HG02885 (cell line): ENCODE results near the gene GPX3.

ENCODE experiments used
- ATAC-seq: cut with Tn5 transposase; IDR thresholded peaks from one replicate; pipeline ENCODE4 v1.9.1; 2021; ENCODE audit warnings: mild to moderate bottlenecking; ENCODE audit not compliant: unreplicated experiment, poor library complexity

The GPX3 gene, protein sequence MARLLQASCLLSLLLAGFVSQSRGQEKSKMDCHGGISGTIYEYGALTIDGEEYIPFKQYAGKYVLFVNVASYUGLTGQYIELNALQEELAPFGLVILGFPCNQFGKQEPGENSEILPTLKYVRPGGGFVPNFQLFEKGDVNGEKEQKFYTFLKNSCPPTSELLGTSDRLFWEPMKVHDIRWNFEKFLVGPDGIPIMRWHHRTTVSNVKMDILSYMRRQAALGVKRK

GRCh38 chr5:151020304-151021110, at the start of gene GPX3:
TSS of gene GPX3 (plus strand) at chr5:151020591. CDS start at chr5:151020655, 64 bp downstream.
- ATAC-seq: peak; percentile 66

DNA sequence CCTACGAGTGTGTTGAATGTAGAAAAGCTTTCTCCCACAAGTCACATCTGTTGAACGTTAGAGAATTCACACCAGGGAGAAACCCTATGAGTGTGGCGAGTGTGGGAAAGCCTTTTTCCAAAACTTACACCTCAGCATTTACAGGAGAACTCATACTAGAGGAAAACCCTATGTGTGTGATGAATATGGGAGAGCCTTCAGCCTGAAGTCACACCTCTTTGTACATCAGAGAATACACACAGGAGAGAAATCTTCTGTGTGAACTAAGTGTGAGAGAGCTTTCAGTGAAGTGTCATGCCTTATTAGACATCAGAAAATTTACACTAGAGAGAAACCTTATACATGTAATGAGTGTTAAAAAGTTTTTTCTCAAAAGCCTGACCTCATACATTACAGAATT, 41.8 kb upstream of the GPX3 start:
- no peak for ATAC-seq

- ATAC-seq: no peak
Measured at GRCh38 chr5:150987746-150988145, 32.6 kb upstream of the GPX3 start.

- ATAC-seq: no peak
Measured at GRCh38 chr5:150989695-150990094, 30.7 kb upstream of the GPX3 start.

DNA sequence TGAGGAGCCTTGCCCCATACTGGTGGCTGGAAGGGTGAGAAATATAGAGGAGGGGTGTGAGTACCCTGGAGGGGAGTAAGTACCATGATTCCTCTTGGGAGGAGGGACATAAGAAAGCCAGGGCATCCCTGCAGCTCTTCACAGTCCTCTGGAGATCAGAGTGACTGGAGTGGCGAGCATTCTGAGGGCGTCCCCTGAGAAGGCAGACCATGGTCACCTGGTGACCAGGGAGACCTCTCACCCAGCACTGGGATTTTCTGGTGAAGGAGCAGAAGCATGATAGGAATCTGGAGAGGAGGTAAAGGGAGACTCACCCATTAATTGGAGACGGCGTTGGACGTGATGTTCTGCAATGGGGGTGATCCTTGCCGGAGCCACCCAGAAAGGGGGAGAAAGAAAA, 27.7 kb upstream of the GPX3 start:
- ATAC-seq: no peak

DNA sequence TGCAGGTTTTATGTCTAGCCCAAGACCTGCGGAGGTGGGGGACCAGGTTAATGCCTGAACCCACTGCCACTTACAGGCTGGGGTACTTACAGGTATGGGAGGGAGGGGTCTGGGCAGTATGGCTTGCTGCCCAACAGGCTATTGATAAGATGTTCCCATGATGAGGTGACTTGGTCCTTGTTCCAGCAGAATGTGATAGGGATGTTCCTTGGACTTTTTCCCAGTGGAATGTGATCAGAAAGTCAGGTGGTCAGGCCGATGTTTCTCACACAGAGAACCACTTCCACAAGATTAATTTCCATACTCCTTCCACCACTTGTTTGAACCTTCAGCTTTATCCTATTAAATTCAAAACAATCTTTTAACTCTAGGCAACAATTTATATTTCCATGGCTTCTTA, 27.0 kb upstream of the GPX3 start:
- ATAC-seq: no peak

GRCh38 chr5:150993826-150994412, 26.5 kb upstream of the GPX3 start:
- ATAC-seq: no peak

DNA sequence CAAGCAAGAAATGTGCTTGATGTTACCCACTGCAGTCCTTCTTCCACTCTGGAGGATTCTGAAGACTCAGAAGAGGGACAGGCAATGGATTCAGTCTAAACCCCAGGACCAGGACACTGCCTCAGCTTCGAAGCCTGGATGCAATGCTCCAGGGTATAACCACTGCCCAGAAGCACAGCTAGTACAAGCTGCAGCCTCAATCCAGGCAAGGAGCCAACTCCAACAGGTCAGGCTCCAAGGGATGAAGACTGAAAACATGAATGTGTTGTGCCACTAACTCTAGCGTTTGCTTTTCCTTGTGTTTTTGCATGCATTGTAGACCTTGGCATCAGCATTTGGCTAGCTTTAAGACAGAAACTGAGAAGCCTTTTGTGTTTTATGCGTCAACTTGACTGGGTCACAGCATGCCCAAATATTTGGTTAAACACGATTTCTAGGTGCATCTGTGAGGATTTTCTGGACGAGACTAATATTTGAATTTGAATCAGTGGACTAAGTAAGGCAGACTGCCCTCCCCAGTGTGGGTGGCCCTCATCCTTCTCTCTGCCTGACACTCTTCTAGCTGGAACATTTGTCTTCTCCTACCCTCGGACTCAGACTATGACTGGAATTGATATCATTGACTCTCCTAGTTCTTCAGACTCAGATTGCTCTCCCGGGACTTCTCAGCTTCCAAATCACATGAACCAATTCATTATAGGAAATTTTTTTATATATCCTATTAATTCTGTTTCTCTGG, 20.5 kb upstream of the GPX3 start:
- no peak for ATAC-seq

DNA sequence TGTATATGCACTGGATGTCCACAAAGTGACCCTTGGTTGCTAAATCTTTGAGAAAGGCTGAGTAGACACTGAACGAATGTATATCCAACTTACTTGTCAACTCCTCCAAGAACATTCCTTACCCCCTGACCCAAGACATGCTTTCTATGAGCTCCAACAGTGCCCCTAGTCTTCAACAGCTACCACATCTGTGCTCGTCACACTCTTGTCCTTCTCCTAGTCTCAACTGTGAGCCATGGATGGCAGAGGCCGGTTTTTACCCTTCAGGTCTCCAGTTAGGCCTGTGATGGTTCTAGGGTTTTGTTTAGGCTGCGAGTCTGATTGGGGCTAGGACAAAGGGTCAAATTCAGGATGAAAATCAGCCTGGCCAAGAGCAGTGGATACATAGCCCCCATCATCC, 19.0 kb upstream of the GPX3 start:
- ATAC-seq: no peak

DNA sequence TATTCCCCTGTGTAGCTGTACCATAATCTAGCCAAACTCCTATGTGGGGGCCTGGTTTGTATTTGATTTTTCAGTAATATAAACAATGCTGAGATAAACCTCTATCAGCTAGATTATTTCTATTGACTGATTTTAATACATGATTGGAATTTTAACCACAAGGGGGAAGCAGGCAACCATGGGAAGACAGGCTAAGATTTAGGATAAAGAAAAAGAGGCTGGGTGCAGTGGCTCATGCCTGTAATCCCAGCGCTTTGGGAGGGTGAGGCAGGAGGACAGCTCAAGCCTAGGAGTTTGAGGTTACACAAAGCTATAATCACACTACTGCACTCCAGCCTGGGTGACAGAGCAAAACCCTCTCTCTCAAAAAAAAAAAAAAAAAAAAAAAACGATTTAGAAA, 18.1 kb upstream of the GPX3 start:
- no peak for ATAC-seq

- no peak for ATAC-seq
Measured at GRCh38 chr5:151002681-151003502, 17.5 kb upstream of the GPX3 start.

GRCh38 chr5:151003503-151003860, 16.9 kb upstream of the GPX3 start:
- no peak for ATAC-seq

DNA sequence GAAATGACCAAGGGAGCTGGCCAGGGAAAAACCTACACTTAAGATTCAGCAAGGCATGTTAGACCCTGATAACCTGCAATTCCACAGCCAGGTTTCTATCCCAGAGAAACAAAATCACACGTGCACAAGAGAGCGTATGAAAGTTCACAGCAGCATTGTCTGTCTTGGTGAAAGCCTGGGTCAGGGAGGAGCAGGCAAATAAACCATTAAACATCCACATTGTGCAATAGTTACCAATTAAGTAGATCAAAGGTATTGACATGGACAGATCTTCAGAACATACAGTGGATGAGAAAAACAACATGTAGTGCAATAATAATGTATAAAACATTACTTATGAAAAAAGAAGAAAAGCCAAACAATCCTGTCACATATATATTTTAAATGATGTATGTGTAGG, 15.9 kb upstream of the GPX3 start:
- no peak for ATAC-seq

- ATAC-seq: no peak
Measured at GRCh38 chr5:151005187-151005949, 15.0 kb upstream of the GPX3 start.

- no peak for ATAC-seq
Measured at GRCh38 chr5:151005950-151006576, 14.3 kb upstream of the GPX3 start.

DNA sequence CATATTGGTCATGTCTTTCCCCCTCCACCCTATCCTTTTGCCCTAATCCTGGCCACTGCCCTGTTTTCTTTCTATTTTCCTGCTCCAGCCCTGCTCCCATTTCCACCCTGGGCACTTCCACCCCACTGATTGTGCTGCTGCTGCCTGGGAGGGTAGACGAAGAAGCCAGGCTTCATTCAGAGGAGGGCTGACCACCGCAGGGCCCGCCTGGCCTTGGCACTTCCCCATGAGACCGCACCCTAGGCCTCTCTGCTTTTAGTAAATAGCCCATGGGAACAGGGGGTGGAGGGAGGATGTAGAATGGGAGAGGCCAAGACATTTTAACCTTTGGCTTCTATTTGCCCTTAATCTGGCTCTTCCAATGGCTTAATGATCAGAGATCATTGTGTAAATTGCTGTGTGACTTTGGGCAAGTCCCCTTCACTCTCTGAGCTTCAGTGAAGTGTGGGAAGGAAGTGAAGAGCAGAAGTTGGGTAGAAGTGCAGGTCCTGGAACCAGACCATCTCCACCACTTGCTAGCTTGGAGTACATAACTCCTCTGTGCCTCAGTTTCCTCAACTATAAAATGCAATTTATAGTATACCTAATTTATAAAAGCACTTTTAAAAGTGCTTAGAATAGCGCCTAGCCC, 13.6 kb upstream of the GPX3 start:
- no peak for ATAC-seq

- no peak for ATAC-seq
Measured at GRCh38 chr5:151007430-151008209, 12.8 kb upstream of the GPX3 start.

DNA sequence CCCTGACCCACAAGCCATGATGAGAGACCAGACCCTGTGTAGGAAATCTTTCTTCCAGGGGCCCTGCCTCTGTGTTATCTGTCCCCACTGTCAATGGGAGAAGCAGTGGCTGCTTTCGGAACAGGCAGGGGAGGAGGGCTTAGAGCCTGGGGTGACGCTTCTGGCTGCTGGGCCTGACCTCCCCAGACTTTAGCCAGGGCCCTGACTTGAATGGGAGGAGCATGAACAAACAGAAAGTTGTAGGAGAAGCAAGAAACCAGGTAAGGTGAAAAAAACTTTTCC, 12.2 kb upstream of the GPX3 start:
- ATAC-seq: no peak
